ENCODE measurements around the gene CD244.

CD244 gene

GRCh38 chr1:160806784-160807183, 55.9 kb downstream of the CD244 start:
- DNase-seq (ENCODE audit: low read depth), result no peak
- TF ChIP-seq CTCF (IDR thresholded peaks at IDR 0.05; ENCODE audit: insufficient read depth, low read depth, low read length, missing control alignments), result no peak
- H3K4me3 ChIP-seq (ENCODE audit: low read depth, low read length), result no peak overlapping the region

- no peak for DNase-seq (ENCODE audit: low read depth)
Observed at GRCh38 chr1:160806109-160806665, 56.5 kb downstream of the CD244 start.

GRCh38 chr1:160801836-160802580, 60.7 kb downstream of the CD244 start:
- no peak for DNase-seq (ENCODE audit: low read depth)
- no peak for TF ChIP-seq CTCF (IDR thresholded peaks at IDR 0.05; ENCODE audit: insufficient read depth, low read depth, low read length, missing control alignments)
- no peak overlapping the region for H3K4me3 ChIP-seq (ENCODE audit: low read depth, low read length)

More at GRCh38 chr1:160806109-160806665, 56.5 kb downstream of the CD244 start:
- no peak for TF ChIP-seq CTCF (IDR thresholded peaks at IDR 0.05; ENCODE audit: insufficient read depth, low read depth, low read length, missing control alignments)
- H3K4me3 ChIP-seq (ENCODE audit: low read depth, low read length), result no peak overlapping the region

GRCh38 chr1:160800645-160801408, 61.9 kb downstream of the CD244 start:
- H3K4me3 ChIP-seq (ENCODE audit: low read depth, low read length), result peak overlapping the region; percentile 14
- no peak for TF ChIP-seq CTCF (IDR thresholded peaks at IDR 0.05; ENCODE audit: insufficient read depth, low read depth, low read length, missing control alignments)
- peak; percentile 46 for DNase-seq (ENCODE audit: low read depth)

- TF ChIP-seq CTCF (IDR thresholded peaks at IDR 0.05; ENCODE audit: insufficient read depth, low read depth, low read length, missing control alignments), result no peak
- no peak for DNase-seq (ENCODE audit: low read depth)
Observed at GRCh38 chr1:160800142-160800541, 62.5 kb downstream of the CD244 start.

GRCh38 chr1:160799641-160800040, 63.0 kb downstream of the CD244 start:
- TF ChIP-seq CTCF (IDR thresholded peaks at IDR 0.05; ENCODE audit: insufficient read depth, low read depth, low read length, missing control alignments), result no peak
- no peak overlapping the region for H3K4me3 ChIP-seq (ENCODE audit: low read depth, low read length)
- DNase-seq (ENCODE audit: low read depth), result no peak

More at GRCh38 chr1:160800142-160800541, 62.5 kb downstream of the CD244 start:
- H3K4me3 ChIP-seq (ENCODE audit: low read depth, low read length), result no peak overlapping the region
